HG03342 (cell line): ENCODE data around the gene DUSP6.

Experiments
- ATAC-seq: cut with Tn5 transposase; IDR thresholded peaks from one replicate; pipeline ENCODE4 v1.9.1; 2021; ENCODE audit warnings: mild to moderate bottlenecking, moderate library complexity; ENCODE audit not compliant: unreplicated experiment

Gene DUSP6

GRCh38 chr12:89333564-89334252, 18.6 kb downstream of the DUSP6 start:
- ATAC-seq, result peak; percentile 91

GRCh38 chr12:89328151-89329030, 23.9 kb downstream of the DUSP6 start:
- no peak for ATAC-seq

GRCh38 chr12:89327486-89328094, 24.7 kb downstream of the DUSP6 start:
- ATAC-seq, result no peak

- no peak for ATAC-seq
Observed at GRCh38 chr12:89326239-89327040, 25.9 kb downstream of the DUSP6 start.

GRCh38 chr12:89325495-89325894, 26.8 kb downstream of the DUSP6 start:
- no peak for ATAC-seq

GRCh38 chr12:89324437-89324836, 27.9 kb downstream of the DUSP6 start:
- no peak for ATAC-seq

DNA sequence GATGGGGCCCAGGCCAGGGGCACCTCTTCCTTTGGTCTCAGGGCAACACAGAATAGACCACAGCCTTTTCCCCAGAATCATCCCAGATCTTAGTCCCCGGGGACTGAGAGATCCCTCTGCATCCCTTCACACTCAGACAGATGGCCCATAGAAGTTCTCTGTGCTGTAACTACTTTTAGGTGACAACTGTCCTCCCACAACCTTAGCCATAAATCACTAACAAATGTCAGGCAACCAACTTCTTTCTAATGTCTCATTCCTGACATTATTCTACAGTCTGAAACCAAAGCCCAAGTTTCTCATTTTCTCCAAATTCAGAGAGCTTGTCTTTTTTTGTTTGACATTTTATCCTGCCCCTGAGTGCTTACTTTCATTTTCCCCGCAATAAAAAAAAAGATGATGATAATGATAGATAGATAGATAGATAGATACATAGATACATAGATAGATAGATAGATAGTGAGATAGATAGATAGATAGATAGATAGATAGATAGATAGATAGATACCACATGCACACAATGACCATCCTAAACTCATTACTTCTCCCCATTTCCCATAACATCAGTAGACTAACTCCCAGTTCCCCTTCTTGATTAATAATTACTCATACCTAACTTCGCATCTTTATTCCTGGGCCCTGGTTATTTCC, 28.6 kb downstream of the DUSP6 start:
- ATAC-seq, result no peak

- no peak for ATAC-seq
Observed at GRCh38 chr12:89320735-89321134, 31.6 kb downstream of the DUSP6 start.

DNA sequence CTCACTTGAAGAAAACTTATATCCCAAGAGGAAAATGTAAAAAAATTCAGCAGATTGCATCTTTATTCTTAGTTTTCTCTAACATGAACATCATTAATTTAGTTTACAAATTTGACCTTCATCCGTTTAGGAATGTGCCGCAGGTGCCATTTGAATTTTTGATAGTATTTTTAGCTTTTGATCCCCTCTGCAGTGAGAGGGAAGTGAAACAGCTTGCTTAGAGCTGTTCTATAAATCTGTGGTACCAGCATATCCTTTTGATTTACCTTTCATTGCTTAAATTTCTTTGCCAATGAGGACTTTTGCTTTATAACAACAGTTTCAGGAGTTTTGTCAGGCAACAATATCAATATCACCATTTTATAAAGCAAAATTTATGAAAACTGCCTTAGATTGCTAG, 32.7 kb downstream of the DUSP6 start:
- no peak for ATAC-seq

DNA sequence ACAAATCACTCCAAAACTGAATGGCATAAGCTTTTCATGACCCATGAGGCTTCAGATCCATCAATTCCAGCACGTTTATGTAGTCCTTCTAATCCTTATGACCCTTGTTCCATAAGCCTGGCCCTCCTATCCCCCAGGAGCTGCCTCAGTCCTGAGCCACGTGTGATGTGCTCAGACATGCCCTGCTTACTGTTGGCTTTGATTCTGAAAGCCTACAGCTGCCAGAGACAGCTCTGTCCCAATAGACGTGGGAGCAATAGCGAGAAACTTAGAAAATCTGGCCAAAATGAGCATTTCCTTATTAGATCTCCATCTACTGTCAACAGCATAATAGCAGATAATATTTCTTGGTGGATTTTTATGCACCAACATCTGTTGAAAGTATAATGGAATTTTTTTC, 33.2 kb downstream of the DUSP6 start:
- no peak for ATAC-seq

GRCh38 chr12:89316705-89317139, 35.6 kb downstream of the DUSP6 start:
- ATAC-seq, result no peak

- ATAC-seq, result no peak
Observed at GRCh38 chr12:89314060-89314761, 38.1 kb downstream of the DUSP6 start.

- no peak for ATAC-seq
Observed at GRCh38 chr12:89311703-89312293, 40.5 kb downstream of the DUSP6 start.

- ATAC-seq, result no peak
Observed at GRCh38 chr12:89309815-89310214, 42.5 kb downstream of the DUSP6 start.

GRCh38 chr12:89309440-89309802, 42.9 kb downstream of the DUSP6 start:
- ATAC-seq, result no peak

DNA sequence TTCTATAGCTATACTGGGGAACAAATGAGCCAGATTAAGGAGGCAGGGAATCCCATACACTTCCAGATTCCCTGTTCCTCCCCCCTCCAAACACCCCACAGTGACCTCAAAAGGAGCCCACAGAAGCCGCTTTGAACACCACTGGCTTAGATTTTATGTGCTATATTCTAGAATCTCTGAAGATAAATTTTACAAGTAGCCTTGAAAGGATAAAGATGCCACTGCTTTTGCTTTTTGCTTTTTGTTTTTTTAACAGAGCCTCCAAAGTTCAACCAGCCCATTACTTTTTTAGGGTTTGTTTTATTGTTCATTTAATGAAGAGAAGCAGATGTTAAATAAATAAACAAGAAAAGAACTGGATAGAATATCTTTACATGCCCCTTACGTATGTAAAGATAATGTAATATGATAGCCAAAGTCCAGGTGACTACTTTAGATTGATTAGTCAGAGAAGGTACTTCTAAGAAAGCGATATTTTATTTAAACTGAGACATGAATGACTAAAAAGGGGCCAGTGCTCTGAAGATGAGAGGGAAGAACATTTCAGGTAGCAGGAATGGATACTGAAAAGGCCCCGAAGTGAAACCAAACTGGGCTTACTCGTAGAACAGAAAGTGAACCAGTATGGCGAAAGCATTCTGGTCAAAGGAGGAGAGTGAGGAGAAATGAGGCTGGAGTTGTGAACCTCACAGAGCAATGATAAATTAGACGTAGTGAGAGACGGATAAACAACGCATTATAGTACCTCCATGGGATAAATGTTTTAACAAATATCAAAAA, 44.6 kb downstream of the DUSP6 start:
- ATAC-seq, result no peak

- no peak for ATAC-seq
Observed at GRCh38 chr12:89306827-89307473, 45.4 kb downstream of the DUSP6 start.

GRCh38 chr12:89305373-89305772, 46.9 kb downstream of the DUSP6 start:
- no peak for ATAC-seq
